HG03135 (cell line): ENCODE results near the gene SNX10.
"Not testable (repeated sequence)": the region's sequence is repeated elsewhere in the genome, so short reads cannot be mapped to it uniquely, and the experiment has no call there.

ENCODE experiments used
- ATAC-seq: cut with Tn5 transposase; IDR thresholded peaks from one replicate; pipeline ENCODE4 v1.9.1; 2021; ENCODE audit warnings: mild to moderate bottlenecking, moderate library complexity; ENCODE audit not compliant: unreplicated experiment

Gene SNX10, protein sequence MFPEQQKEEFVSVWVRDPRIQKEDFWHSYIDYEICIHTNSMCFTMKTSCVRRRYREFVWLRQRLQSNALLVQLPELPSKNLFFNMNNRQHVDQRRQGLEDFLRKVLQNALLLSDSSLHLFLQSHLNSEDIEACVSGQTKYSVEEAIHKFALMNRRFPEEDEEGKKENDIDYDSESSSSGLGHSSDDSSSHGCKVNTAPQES

DNA sequence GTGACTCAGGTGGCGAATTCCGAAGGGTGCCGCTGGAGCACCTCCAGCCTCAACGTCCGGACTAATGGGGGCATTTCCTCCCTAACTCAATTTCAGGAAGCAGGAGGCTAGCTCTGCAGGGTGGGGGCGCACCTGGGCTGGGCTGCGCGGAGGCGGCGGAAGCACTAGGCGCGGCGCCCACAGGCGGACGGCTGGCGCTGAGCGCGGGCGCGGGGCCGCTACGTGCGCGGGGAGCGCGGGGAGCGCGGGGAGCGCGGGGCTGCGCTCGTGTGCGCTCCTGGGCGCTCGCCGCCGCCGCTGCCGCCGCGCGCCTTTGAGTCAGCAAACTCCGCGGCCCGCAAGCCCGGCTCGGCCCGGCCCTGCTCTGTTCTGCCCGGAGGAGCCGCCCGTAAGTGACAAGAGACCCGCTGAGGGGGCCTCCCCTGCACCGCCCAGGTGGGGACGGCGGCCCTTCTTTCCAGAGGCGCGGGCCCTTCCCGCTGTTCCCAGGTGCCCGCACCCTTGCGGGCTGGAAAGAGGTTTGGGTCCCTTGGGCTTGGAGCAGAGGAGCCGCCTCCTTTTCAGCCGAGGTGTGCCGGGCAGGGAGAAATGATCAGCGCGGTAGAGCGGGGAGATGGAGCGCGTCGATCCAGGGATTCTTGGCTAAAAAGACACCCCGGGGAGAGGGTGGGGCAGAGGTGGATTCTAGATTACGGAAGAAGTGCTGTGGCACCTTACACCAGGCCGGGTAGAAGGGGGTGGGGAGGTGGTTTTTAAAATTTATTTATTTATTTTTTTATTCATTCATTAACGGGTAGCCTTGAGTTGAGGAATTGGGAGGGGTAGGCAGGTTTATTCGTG lies at the start of gene SNX10:
TSS of gene SNX10 (plus strand) at position 164 of the 840 bp plus-strand sequence. CDS start 54,581 bp downstream, outside the sequence.
- ATAC-seq = peak; percentile 72

DNA sequence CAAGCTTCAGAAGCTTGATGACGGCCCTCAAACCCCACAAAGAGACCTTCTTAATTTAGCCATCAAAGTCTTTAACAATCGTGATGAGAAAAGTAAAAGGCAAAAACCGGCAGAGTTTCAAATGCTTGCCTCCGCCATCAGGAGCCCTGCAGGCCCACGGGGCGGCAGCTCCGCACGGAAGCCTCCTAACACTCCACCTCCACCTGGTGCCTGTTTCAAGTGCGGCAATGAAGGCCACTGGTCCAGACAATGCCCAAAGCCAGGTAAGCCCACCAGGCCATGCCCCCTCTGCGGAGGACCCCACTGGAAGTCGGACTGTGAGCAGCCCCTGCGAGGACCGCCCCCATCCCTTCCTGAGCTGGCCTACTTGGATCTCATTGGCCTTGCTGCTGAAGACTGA lies 46.5 kb upstream of the SNX10 start:
- ATAC-seq = no peak

DNA sequence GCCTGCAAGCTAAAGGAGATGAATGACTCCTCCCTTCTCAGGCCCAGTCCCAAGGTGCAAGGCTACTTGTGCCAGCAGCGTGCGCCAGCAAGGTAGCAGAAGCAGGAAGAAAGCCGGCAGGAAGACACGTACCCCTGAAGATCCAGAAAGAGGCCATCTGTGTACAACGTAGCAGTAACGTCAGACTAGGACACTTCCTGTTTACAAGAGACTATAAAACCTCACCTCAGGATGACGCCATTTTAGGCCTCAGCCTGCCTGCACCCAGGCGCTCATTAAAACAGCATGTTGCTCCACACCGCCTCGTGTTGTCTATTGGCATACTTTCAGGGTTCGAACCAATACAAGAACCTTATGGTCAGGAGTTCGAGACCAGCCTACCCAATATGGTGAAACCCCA lies 41.4 kb upstream of the SNX10 start:
- ATAC-seq = no peak

DNA sequence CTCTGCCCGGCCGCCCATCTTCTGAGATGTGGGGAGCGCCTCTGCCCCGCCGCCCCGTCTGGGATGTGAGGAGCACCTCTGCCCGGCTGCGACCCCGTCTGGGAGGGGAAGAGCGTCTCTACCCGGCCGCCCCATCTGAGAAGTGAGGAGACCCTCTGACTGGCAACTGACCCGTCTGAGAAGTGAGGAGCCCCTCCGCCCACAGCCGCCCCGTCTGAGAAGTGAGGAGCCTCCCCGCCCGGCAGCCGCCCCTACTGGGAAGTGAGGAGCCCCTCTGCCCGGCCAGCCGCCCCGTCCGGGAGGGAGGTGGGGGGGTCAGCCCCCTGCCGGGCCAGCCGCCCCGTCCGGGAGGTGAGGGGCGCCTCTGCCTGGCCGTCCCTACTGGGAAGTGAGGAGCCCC lies 29.8 kb upstream of the SNX10 start:
- ATAC-seq = not testable (repeated sequence)

DNA sequence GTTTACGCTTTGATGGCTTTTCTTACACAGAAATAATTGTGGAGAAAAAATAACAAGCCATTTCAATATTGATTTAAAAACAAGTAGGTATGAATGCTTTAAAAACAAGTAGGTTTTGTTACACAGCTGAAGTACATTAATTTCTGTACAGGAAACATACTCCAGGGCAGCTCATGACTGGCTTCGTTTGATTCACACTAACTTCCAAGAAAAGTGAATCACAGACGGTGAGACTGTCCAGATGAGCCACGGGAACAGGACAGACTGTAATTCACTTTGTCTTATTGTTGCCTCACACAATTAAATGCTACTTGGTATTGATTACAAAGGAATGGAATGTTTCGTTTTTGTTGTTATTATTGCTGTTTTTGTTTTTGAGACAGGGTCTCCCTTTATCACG lies 26.6 kb upstream of the SNX10 start:
- no peak for ATAC-seq

DNA sequence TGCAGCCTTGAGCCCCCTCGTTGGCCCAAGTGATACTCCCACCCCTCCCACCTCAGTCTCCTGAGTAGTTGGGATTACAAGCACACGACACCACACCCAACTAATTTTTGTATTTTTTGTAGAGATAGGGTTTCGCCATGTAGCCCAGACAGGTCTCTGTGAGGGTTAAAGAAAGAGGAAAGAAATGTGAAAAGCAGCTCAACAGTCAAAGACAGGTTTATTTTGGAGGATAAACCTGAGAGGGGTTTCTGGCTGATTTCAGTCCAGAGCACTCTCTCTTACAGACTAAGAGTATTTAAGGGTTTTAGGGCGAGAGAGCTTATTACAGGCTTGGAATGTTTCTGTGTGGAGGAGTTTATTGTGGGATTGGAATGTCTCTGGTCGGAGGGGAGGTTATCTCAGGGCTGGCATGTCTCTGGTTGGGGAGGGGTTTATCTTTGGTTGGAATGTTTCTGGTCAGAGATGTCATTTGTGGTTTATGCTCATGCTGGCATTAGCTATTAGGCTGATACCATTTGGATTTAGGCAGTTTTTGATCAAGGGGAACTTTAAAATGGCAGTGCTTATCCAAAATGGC lies 26.1 kb upstream of the SNX10 start:
- ATAC-seq = no peak

DNA sequence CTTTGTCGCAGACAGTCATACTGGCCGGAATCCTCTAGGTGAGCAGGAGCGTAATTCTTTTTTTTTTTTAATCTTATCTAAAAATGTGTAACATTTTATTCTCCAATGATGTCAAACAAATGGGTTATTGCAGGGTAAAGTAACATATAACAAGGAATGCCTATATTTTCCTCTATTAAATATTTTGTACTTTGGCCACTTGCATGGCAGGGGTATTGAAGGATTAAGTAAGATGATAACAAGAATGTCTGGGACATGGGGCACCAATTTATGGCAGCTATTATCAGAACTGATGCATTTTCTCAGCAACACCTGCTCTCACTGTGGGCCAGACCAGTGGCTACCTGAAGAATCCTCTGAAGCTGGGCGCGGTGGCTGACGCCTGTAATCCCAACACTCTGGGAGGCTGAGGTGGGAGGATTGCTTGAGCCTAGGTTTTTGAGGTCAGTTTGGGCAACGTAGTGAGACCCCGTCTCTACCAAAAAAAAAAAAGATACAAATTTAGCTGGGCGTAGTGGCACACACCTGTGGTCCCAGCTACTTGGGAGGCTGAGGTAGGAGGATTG lies 24.0 kb upstream of the SNX10 start:
- no peak for ATAC-seq

DNA sequence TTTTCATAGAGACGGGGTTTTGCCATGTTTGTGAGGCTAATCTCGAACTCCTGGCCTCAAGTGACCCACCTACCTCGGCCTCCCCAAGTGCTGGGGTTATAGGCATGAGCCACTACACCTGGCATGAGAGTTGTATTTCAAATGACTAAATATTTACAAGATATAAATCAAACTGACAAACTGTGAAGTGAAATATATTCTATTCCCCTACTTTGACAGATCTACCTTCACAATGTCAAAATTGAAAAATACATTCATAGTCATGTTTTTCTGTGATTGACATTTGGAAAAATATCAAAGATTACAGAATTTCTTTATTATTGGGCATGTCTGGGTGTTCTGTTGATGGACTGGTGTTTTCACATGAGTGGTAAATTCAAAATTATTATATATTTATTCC lies 16.4 kb upstream of the SNX10 start:
- no peak for ATAC-seq

DNA sequence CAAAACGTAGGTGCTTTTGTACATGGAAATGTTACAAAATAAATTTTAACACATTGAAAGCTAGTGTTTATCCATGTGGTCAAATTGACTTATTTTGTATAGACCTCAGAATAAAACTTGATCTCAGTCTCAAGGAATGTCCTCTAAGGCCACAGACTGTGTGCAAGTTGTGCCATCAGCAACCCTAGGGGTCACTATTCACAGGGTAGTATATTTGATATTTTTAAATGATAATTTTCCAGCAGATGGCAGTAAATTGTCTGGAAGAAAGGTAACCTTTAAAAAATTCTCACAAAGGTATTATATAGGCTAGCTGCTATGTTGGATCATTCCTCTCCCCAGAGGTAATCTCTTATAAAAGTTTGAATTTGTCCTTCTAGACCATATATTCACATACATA lies 12.9 kb upstream of the SNX10 start:
- ATAC-seq = no peak

DNA sequence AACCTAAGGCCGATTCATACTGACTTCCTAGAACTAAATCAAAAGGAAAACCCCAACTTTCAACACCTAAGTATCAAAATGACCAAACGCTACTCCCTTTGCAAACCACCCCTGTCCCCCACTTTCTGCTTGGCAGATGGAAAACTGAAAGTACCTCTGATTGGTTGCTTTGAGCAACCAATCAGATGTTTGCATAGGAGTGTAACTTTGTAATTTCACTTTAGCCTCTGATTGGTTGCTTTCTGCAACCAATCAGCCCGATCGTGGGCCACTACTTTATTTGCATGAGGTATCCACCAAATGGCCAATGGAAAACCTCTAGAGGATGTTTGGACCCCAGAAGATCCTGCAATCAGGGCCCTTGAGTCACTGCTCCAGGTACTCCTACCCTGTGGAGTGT lies 12.3 kb upstream of the SNX10 start:
- ATAC-seq = no peak

DNA sequence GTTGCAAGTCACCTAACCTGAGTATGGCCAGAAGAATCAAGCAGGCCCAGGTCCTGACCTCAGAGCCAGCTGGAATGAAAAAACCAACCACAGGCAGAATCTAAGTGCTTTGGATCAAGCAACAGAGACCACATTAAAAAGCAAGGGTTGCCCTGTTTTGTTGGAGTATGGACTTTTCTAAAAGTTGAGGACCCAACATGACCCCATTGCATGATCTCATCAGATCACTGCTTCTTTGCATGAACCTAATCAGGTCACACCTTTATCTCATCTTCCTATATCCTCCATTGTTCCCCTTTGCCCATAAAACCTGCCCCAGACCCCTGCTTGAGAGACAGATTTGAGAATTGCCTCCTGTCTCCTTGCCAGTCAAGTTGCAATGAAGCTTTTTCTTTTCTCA lies 11.6 kb upstream of the SNX10 start:
- no peak for ATAC-seq

DNA sequence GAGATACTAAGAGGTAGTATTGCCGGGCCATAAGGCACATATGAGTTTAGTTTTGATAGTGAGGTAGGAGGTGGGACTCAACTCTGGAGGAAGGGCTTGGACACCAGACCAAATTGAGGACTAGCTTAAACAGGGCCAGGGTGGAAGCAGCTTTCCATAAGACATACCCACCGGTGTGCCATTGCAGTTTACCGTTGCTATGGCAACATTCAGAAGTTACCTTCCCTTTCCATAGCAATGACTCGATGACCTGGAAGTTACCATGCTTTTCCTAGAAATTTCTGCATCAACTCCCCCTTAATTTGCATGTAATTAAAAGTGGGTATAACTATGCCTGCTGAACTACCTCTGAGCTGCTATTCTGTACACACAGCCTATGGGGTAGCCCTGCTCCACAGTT lies 10.9 kb upstream of the SNX10 start:
- no peak for ATAC-seq

DNA sequence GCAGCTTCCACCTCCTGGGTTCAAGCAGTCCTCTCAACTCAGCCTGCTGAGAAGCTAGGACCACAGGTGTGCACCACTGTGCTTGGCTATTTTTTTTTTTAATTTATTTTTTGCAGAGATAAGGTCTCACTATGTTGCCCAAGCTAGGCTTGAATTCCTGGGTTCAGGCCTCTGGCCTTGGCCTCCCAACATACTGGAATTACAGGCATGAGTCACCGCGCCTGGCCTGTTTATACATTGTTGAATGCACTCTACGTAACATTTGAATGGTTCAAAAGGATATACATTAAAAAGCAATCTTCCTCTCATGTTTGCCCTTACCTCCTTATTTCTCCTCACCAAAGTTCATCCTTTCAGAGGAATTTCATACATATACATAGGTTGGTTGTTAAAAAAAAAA lies 7.2 kb upstream of the SNX10 start:
- ATAC-seq = no peak

DNA sequence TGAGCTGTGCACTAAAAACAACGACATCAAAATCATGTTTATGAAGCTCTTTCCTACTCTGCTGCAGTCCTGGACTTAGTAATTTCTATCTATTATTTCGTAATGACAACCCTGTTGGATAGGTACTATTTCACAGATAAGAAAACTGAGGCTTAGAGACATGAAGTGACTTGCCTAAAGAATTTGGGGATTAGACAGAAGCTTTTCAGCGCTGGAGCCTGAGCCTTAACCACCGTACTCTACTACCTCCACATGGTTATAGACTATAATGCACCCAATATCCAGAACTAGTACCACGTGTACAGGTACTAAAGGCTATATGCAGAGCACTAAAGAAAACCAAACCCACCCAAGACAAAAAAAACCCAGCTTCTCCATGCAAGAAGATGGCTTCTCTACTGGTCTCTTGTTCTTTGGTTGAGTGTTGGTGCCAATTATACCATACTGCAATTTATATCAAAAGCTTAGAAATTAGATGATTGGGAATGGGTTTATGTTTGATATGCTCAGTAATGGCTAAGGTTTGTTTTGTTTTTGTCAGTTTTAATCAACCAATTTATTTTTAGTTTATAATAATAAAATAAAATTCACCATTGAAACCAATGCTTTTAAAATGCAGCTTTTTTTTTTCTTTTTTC lies 6.5 kb upstream of the SNX10 start:
- ATAC-seq = no peak

DNA sequence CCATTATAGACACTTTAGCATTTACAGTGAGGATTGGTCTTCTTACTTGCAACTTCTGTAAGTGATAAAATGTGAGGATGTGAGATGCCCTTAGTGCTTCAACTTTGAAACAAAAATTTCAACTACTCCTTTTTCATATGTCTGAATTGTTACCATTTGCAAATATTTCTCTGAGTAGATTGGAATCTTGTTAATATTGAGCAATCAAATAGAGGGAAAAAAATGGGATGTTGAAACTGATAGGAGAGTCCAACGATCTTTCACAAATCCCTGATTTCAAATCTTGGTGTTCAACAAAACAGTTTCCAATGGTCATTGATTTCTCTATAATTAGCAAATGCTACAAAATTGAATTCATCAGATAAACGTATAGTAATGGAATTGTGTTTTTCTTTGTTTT lies 5.5 kb upstream of the SNX10 start:
- no peak for ATAC-seq

DNA sequence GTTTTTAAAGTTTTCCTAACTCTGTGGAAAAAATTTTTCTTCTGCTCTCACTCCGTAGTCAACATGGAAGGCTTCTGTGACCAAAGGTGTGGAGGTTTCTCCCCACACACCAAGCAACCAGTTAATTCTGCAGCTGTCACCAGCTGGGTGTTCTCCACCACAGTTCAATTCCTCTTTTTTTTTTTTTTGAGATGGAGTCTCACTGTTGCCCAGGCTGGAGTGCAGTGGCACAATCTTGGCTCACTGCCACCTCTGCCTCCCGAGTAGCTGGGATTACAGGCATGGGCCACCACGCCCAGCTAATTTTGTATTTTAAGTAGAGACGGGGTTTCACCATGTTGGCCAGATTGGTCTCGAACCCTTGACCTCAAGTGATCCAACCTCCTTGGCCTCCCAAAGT lies 3.5 kb upstream of the SNX10 start:
- not testable (repeated sequence) for ATAC-seq

DNA sequence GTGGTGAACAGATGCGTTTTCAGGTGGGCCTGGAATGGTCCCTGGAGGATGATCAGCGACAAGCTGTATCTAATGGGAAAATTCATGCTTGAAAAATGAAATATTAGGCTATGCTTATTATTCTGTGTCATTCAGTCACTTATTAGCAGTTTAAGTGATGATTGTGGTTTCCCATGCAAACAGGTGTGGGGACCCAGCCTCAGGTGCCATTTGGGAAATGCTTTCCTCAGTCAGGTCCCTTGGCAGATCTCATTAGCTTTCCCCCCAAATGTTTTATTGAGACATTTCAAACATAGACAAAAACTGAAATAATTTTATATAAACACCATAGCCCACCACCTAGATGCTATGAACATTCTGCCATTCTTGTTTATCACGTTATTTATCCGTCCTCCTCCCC lies 411 bp upstream of the SNX10 start:
- no peak for ATAC-seq

DNA sequence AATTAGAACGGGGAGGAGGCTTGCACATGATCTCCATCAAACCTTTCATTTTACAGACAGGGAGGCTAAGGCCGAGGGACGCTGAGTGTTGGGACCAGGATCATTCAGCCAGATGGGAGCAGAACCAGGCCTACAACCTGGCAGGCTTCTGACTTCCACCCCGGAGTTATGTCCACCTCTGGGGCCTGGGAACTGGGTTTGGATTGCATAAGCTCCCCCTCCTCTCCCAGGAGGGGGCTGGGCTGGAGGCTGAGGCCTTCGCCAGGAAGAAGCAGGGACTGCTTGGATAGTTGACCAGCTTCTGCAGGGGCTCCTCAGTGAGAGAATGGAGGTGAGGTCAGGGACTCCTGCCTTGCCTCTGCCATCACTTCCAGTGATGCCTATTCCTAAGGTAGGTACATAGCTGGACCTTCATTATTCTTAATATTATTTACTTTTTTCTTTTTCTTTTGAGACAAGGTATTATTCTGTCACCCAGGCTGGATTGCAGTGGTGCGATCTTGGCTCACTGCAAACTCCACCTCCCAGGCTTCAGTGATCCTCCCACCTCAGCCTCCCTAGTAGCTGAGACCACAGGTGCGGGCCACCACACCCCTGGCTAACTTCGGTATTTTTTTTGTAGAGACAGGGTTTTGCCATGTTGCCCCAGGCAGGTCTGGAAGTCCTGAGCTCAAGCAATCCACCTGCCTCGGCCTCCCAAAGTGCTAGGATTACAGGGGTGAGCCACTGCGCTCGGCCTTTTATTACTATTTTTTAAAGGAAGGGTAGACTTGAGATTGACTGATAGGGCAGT lies 1.3 kb downstream of the SNX10 start:
- no peak for ATAC-seq

DNA sequence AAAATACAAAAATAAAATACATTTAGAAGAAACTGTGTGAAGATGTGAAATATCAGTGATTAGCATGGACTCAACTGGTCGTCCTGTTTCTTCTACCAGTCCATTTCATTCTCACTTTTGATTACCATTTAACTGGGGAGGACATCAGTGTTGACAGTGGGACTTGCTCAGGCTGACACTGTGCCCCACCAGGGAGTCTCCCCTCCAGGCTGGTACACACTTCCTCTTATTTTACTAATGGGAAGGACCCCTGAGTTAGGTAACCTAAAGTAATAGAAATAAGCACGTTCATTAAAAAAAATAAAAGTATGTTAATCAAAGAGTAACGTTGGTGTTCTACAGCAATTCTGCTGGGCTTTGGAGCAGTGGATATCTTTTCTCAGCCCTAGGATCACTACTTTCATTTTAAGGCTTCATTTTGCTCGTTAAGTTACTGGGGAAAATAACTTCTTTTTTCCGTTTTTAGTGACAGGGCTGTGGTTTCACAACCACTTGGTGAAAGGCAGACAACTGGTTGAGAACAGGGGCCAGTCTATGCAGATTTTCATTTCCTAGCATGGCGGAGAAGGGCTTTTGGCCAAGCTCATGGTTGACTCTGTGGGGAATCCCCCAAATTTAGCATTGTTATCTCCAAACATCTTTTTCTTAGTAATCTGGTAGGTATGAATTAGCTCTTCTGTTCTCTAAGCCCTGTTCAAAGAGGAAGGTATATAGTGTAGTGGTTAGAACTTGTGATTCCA lies 2.1 kb downstream of the SNX10 start:
- peak; percentile 58 for ATAC-seq

DNA sequence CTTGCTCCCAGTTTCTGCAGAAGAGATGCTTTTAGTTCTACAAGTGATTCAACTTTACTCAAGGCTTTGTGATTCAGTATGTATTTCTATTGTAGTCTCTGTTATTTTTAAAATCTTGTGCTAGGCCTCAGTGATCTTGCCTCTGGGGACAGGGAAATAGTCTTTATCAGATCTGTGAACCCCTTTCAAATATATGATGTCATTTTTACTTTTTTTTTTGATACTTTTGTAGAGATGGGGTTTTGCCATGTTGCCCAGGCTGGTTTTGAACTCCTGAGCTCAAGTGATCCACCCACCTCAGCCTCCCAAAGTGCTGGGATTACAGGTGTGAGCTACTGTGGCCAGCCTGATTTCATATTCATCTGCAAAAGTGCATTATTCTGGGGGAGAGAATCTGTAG lies 3.4 kb downstream of the SNX10 start:
- no peak for ATAC-seq
